Measurements from ENCODE around the gene DNAJA4. TPM values are rescaled to one million over a fixed set of nuclear protein-coding genes. Genes with fewer than 3 reads are reported as not detected.

Gene DNAJA4
- total and polyA plus RNA-seq, 4 experiments from 2014 or later, result 7.8 to 32.8 (median 21.8) TPM

GRCh38 chr15:78325092-78325843 is 60.9 kb downstream of the DNAJA4 start:
- no peaks in the 10 kb centered on the region for H3K9me3 Mint-ChIP-seq
- no peaks in the 10 kb centered on the region for H3K4me1 Mint-ChIP-seq
- Histone ChIP-seq H3K4me3 (ENCODE audit: low read length in 2 of 2) (no peak overlapping the region), H3K27me3 (ENCODE audit: insufficient read depth, low read length) (no peaks in the 10 kb centered on the region), H3K27ac (ENCODE audit: low read depth, low read length) (no peak overlapping the region), H3K4me1 (ENCODE audit: insufficient read depth, low read length) (no peaks in the 10 kb centered on the region), H3K9me3 (ENCODE audit: control insufficient read depth in 1 of 2, low read length in 2 of 2) (no peaks in the 10 kb centered on the region), H3K36me3 (ENCODE audit: insufficient read depth, low read length) (no peaks in the 10 kb centered on the region)
- POLR2A ChIA-PET (ENCODE audit: partially characterized antibody), result no interaction called here
- intact Hi-C loops (cut with micrococcal nuclease), result no loop called here
- no peak overlapping the region for H3K27ac Mint-ChIP-seq
- H3K36me3 Mint-ChIP-seq, result no peaks in the 10 kb centered on the region
- no peak overlapping the region for H3K4me3 Mint-ChIP-seq
- no peaks in the 10 kb centered on the region for H3K27me3 Mint-ChIP-seq
- CTCF ChIA-PET (ENCODE audit: partially characterized antibody), result no interaction called here
- no peak for DNase-seq

GRCh38 chr15:78327466-78327865 is 63.1 kb downstream of the DNAJA4 start:
- no peaks in the 10 kb centered on the region for H3K4me1 Mint-ChIP-seq
- Histone ChIP-seq H3K27me3 (ENCODE audit: insufficient read depth, low read length) (no peaks in the 10 kb centered on the region), H3K9me3 (ENCODE audit: control insufficient read depth in 1 of 2, low read length in 2 of 2) (no peaks in the 10 kb centered on the region), H3K4me1 (ENCODE audit: insufficient read depth, low read length) (no peaks in the 10 kb centered on the region), H3K27ac (ENCODE audit: low read depth, low read length) (no peak overlapping the region), H3K36me3 (ENCODE audit: insufficient read depth, low read length) (no peaks in the 10 kb centered on the region), H3K4me3 (ENCODE audit: low read length in 2 of 2) (no peak overlapping the region)
- POLR2A ChIA-PET (ENCODE audit: partially characterized antibody), result no interaction called here
- CTCF ChIA-PET (ENCODE audit: partially characterized antibody), result no interaction called here
- no peaks in the 10 kb centered on the region for H3K36me3 Mint-ChIP-seq
- H3K27me3 Mint-ChIP-seq, result no peaks in the 10 kb centered on the region
- no peak overlapping the region for H3K27ac Mint-ChIP-seq
- no peak for DNase-seq
- intact Hi-C loops (cut with micrococcal nuclease), result no loop called here
- H3K4me3 Mint-ChIP-seq, result no peak overlapping the region
- no peaks in the 10 kb centered on the region for H3K9me3 Mint-ChIP-seq

GRCh38 chr15:78329625-78330024 is 65.3 kb downstream of the DNAJA4 start:
- H3K4me1 ChIP-seq (ENCODE audit: insufficient read depth, low read length), result no peaks in the 10 kb centered on the region
- no peaks in the 10 kb centered on the region for H3K9me3 ChIP-seq (ENCODE audit: control insufficient read depth in 1 of 2, low read length in 2 of 2)
- no peak overlapping the region for H3K27ac ChIP-seq (ENCODE audit: low read depth, low read length)
- H3K4me3 ChIP-seq (ENCODE audit: low read length in 2 of 2), result no peak overlapping the region
- Mint-ChIP-seq H3K4me1 (no peaks in the 10 kb centered on the region), H3K27ac (no peak overlapping the region), H3K27me3 (peaks cover 1 to 2% of the 10 kb centered on the region in 2 donors), H3K36me3 (no peaks in the 10 kb centered on the region), H3K4me3 (no peak overlapping the region), H3K9me3 (no peaks in the 10 kb centered on the region)
- ChIA-PET POLR2A (ENCODE audit: partially characterized antibody) (no interaction called here), CTCF (ENCODE audit: partially characterized antibody) (no interaction called here)
- no peak for DNase-seq
- no peaks in the 10 kb centered on the region for H3K27me3 ChIP-seq (ENCODE audit: insufficient read depth, low read length)
- intact Hi-C loops (cut with micrococcal nuclease), result no loop called here
- no peaks in the 10 kb centered on the region for H3K36me3 ChIP-seq (ENCODE audit: insufficient read depth, low read length)

Other genes with a start within 250 kb of the DNAJA4 start
- gene TBC1D2B, start 186.9 kb upstream of the DNAJA4 start, total RNA-seq, result 100 to 1,000 TPM in 1 of 2 experiments, 10 to 100 TPM in 1; 98.1 to 114 TPM
- 10 to 100 TPM in 1 of 2 donors, 1 to 10 TPM in 1; 5.6 to 35.4 TPM for gene TBC1D2B, start 186.9 kb upstream of the DNAJA4 start, polyA plus RNA-seq
- not detected for gene SH2D7, start 172.0 kb upstream of the DNAJA4 start, total RNA-seq
- not detected for gene SH2D7, start 172.0 kb upstream of the DNAJA4 start, polyA plus RNA-seq
- gene CIB2, start 133.1 kb upstream of the DNAJA4 start, total RNA-seq, result 1 to 10 TPM; 1.0 to 1.7 TPM
- gene CIB2, start 133.1 kb upstream of the DNAJA4 start, polyA plus RNA-seq, result 1 to 10 TPM in 1 of 2 donors, under 1 TPM in 1; 0.56 to 2.2 TPM
- 10 to 100 TPM; 45.1 to 46.8 TPM for gene IDH3A, start 115.2 kb upstream of the DNAJA4 start, total RNA-seq
- gene IDH3A, start 115.2 kb upstream of the DNAJA4 start, polyA plus RNA-seq, result 10 to 100 TPM; 39.7 to 69.1 TPM
- gene ACSBG1, start 30.0 kb upstream of the DNAJA4 start, total RNA-seq, result not detected
- gene ACSBG1, start 30.0 kb upstream of the DNAJA4 start, polyA plus RNA-seq, result not detected
- 10 to 100 TPM; 43.6 to 45.5 TPM for gene SKIC8, start 35.0 kb downstream of the DNAJA4 start, total RNA-seq
- 100 to 1,000 TPM in 1 of 2 donors, 10 to 100 TPM in 1; 77.7 to 145 TPM for gene SKIC8, start 35.0 kb downstream of the DNAJA4 start, polyA plus RNA-seq
- gene CRABP1, start 75.8 kb downstream of the DNAJA4 start, total RNA-seq, result not detected
- not detected for gene CRABP1, start 75.8 kb downstream of the DNAJA4 start, polyA plus RNA-seq
- 10 to 100 TPM; 65.0 to 71.9 TPM for gene IREB2, start 173.7 kb downstream of the DNAJA4 start, total RNA-seq
- 10 to 100 TPM in 1 of 2 donors, 1 to 10 TPM in 1; 7.6 to 19.5 TPM for gene IREB2, start 173.7 kb downstream of the DNAJA4 start, polyA plus RNA-seq
- 1 to 10 TPM; 4.8 to 5.7 TPM for gene HYKK, start 243.0 kb downstream of the DNAJA4 start, total RNA-seq
- gene HYKK, start 243.0 kb downstream of the DNAJA4 start, polyA plus RNA-seq, result 1 to 10 TPM; 1.8 to 5.4 TPM